GM21529 (cell line): ENCODE results near the gene SLC25A41.
"Not testable (repeated sequence)": the region's sequence is repeated elsewhere in the genome, so short reads cannot be mapped to it uniquely, and the experiment has no call there.

Source experiments
- ATAC-seq: cut with Tn5 transposase; IDR thresholded peaks from one replicate; pipeline ENCODE4 v1.9.1; 2021; ENCODE audit not compliant: unreplicated experiment

The SLC25A41 gene

DNA sequence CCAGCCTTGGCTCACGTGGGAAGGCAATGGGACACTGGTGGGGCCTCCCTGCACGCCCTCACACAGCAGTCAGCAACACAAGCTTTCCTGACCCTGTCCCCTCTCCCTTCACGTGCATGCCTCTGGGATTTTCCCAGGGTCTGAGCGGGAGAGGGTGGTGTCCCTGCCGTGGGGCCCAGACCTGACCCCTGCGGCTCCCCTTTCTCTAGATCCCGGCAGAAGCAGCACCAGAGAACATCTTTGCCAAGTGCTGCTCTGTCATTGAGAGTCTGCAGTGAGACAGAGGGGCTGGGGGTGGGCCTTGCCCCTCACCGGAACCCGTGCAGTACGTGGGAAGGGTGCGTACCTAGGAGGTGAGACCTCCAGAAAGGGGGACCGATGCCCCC, 21.5 kb downstream of the SLC25A41 start:
- ATAC-seq = no peak

- ATAC-seq = no peak
Observed at GRCh38 chr19:6409346-6409745, 24.2 kb downstream of the SLC25A41 start.

- ATAC-seq = no peak
Observed at GRCh38 chr19:6406401-6406800, 27.2 kb downstream of the SLC25A41 start.

- no peak for ATAC-seq
Observed at GRCh38 chr19:6402837-6403608, 30.5 kb downstream of the SLC25A41 start.

DNA sequence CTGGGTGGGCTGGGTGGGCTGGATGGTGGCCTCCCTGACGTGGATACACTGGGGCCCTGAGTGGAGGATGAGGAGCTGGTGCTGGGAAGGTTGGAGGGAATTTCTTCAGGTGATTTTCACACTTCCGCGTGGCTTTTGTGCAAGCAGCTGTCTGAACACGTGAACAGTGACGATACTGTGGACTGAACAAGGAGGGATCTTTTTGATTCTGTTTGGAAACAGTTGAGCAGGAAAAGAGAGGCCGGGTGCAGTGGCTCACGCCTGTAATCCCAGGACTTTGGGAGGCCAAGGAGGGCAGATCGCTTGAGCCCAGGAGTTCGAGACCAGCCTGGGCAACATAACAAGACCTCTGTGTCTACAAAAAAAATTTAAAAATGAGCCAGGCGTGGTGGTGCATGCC, 31.5 kb downstream of the SLC25A41 start:
- no peak for ATAC-seq

- ATAC-seq = not testable (repeated sequence)
Observed at GRCh38 chr19:6400062-6400944, 33.3 kb downstream of the SLC25A41 start.

DNA sequence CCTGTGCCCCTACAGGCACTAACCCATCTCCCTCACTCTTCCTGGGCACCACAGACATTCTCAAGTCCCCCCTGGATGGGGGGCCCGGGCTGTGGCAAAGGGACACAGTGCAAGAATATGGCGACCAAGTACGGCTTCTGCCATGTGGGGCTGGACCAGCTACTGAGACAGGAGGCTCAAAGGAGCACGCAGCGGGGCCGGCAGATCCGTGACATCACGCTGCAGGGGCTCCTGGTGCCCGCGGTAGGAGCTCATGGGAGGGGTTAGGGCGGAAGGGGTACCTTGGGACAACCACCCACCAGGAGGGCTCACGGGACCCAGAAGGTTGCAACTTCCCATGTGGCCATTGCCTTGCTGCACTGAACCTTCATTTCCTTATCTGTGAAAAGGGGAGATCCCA, 37.3 kb downstream of the SLC25A41 start:
- ATAC-seq = no peak

- ATAC-seq = no peak
Observed at GRCh38 chr19:6394831-6395230, 38.7 kb downstream of the SLC25A41 start.

- no peak for ATAC-seq
Observed at GRCh38 chr19:6393983-6394412, 39.6 kb downstream of the SLC25A41 start.

- ATAC-seq = peak; percentile 73
Observed at GRCh38 chr19:6393074-6393982, 40.2 kb downstream of the SLC25A41 start, which contains the start of gene GTF2F1. Gene GTF2F1 (minus strand): TSS chr19:6393164. CDS start chr19:6392995, 169 bp downstream.

DNA sequence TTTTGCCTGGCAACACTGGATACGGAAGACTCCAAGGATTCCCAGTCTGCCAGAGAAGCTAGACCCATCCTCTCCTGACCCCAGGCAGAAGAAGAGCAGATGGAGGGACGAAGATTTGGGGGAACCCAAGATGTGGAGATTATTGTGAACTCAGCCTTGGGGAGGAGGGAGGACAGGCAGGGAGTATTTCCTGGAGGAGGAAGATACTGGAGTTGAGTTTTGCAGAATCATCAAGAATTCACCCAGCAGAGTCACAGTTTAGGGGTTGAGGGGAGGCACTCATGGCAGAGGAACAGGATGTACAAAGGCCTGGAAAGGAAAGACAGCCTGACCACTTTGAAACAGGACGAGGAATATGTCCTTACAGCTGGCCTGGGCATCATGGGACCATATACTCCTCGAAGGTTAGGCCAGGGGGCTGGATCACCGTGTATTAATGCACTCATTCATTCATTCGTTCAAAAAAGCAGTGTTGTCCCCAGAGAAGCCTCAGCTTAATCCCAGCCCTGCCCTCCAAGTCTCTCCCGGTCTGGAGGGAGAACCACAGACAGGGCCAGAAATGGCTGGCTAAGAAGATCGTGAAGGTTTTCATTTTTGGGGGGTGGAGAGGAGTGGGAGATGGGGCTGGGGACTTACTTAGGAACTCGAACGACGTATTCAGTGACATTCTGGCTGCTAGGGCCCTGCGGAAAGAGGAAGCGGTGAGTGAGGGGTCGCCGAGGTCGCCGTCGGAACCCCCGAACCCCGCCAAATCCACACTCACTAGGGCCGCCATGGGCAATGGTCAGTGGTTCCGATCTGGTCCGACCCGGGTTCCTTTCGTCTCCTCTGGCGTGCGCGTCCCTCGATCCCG, 41.1 kb downstream of the SLC25A41 start:
- ATAC-seq = no peak

DNA sequence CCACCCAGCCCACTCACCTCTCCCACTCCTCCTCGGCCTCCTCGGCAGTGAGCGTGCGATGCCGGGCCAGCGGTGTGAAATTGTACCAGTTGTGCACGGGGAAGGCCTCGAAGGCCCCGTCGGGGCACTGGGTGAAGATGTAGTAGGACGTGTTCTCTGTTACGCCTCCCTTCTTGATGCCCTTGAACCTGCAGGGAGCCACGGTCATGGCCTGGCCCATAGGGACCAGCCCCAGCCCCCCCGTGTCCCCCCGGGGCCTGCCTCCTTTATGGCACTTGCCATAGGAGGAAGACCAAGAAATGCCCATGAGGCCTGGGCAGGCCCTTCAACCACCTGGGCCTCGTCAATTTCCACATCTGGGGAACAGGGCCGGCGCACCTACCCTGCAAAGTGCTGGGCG, 46.2 kb downstream of the SLC25A41 start:
- ATAC-seq = no peak

GRCh38 chr19:6384381-6384780, 49.2 kb downstream of the SLC25A41 start:
- ATAC-seq = no peak

GRCh38 chr19:6383188-6383587, 50.4 kb downstream of the SLC25A41 start:
- no peak for ATAC-seq

- no peak for ATAC-seq
Observed at GRCh38 chr19:6381030-6381750, 52.4 kb downstream of the SLC25A41 start.

DNA sequence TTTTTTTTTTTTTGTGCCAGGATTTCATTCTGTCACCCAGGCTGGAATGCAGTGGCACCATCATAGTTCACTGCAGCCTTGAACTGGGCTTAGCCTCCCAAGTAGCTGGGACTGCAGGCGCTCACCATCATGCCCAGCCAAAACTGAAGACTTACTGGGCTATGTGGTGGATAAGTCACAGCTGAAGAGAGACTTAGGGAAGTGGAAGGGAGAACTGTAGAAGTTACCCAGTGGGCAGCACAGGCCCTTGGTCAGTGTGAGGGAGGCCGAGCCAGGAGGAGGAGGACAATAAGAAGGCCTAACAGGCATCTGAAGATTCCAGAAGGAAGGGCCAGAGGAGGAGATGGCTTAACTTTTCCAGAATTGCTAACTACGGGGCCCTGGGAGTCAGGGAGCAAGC, 53.8 kb downstream of the SLC25A41 start:
- ATAC-seq = no peak

DNA sequence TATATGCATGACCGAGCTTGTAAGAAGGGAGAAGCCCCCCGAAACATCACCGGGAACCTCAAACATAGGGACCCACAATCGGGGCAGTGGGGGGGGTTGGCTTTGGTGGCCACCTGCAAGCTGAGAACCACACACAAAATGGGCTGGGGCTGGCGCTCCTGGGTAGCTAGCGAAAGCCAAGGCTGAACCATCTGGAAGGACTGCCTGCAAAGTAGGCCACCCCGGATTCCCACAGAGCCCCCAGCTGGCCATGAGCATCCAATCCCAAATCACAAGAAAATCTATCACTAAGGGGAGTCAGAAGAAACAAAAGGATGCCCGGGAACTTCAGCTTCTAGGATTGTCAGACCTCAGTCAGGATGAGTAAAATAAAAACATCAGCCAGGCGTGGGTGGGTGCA, 55.1 kb downstream of the SLC25A41 start:
- ATAC-seq = no peak

GRCh38 chr19:6378041-6378440, 55.5 kb downstream of the SLC25A41 start:
- ATAC-seq = no peak

GRCh38 chr19:6376512-6377190, 56.9 kb downstream of the SLC25A41 start:
- no peak for ATAC-seq
